Upper lobe of left lung (tissue), 6 donors: ENCODE measurements around the gene TTLL12. TPM values are rescaled to one million over a fixed set of nuclear protein-coding genes. Genes with fewer than 3 reads are reported as not detected.
"Not testable (repeated sequence)": the region's sequence is repeated elsewhere in the genome, so short reads cannot be mapped to it uniquely, and the experiment has no call there.

Source experiments
- ATAC-seq, 2 donors: fragments of 200-7000 bp; cut with Tn5 transposase; one replicate each; pipeline ENCODE4 v1.9.1; 2022; ENCODE audit warnings: mild to moderate bottlenecking in 2 of 2, moderate library complexity in 2 of 2; ENCODE audit not compliant: low FRiP score in 2 of 2
- DNase-seq, 2 donors: peaks; one replicate each; pipeline ENCODE4 v3.0.0-alpha.2; 2019 to 2020
- H3K27ac ChIP-seq, 4 donors: fragments of 200-600 bp; sonication (generic); one replicate each; pipeline ENCODE4 v1.5.1; 2016 to 2019
- H3K27me3 ChIP-seq, 4 donors: fragments of 200-600 bp; sonication (generic); one replicate each; pipeline ENCODE4 v1.5.1; 2017 to 2019
- H3K36me3 ChIP-seq, 4 donors: fragments of 200-600 bp; sonication (generic); one replicate each; pipeline ENCODE4 v1.5.1; 2016 to 2019
- H3K4me1 ChIP-seq, 4 donors: fragments of 200-600 bp; sonication (generic); one replicate each; pipeline ENCODE4 v1.5.1; 2018 to 2019
- H3K4me3 ChIP-seq, 4 donors: fragments of 200-600 bp; sonication (generic); one replicate each; pipeline ENCODE4 v1.5.1; 2017 to 2019; ENCODE audit warnings: mild to moderate bottlenecking in 2 of 4, moderate library complexity in 1 of 4
- H3K9me3 ChIP-seq, 4 donors: fragments of 200-600 bp; sonication (generic); one replicate each; pipeline ENCODE4 v1.5.1; 2018 to 2019
- CTCF ChIP-seq, 6 experiments: fragments of 450-650 bp in 4 of 6; fragments of 200-600 bp in 2 of 6; sonication (generic) in 2 of 6; IDR thresholded peaks; one replicate each; pipeline ENCODE4 v1.5.1; 2016 to 2019; ENCODE audit warnings: antibody characterized with exemption in 6 of 6
- EP300 ChIP-seq, 4 donors: sonication (generic); formaldehyde crosslinking; IDR thresholded peaks; one replicate each; pipeline ENCODE4 v1.5.1; 2017; ENCODE audit warnings: antibody characterized with exemption in 4 of 4, control low read depth in 2 of 4
- POLR2A ChIP-seq, 4 donors: fragments of 450-650 bp; IDR thresholded peaks; one replicate each; pipeline ENCODE4 v1.5.1; 2016 to 2017; ENCODE audit warnings: antibody characterized with exemption in 4 of 4, mild to moderate bottlenecking in 2 of 4
- POLR2AphosphoS5 ChIP-seq, 2 donors: sonication (generic); formaldehyde crosslinking; IDR thresholded peaks; one replicate each; pipeline ENCODE4 v1.5.1; 2017; ENCODE audit warnings: antibody characterized with exemption in 2 of 2
- WGBS, 2 donors: methylation state at CpG; one replicate each; pipeline ENCODE4 v1.1.5; 2017 to 2018; 5-methylcytosine and 5-hydroxymethylcytosine counted together
- total RNA-seq, 6 donors: library from RNA; depleted of rRNA in 4 of 6; stranded (reverse); fragments of >200 nt in 4 of 6; gene quantifications; one replicate each; pipeline versions ENCODE4 v1.1.0 to v1.2.1, GENCODE V29; 2016 to 2021
- donor health status: DM: no; HTN: no; CAD: no; lungs with moderate emphysema.
- donor health status: DM: no; HTN: yes; CAD: no; lungs with severe emphysema.

TTLL12 gene
- total RNA-seq, 6 donors from 2014 or later: 19.6 to 49.2 (median 25.0) TPM

- H3K4me3 ChIP-seq: peak within 1 kb of the TSS; percentile 92 to 97 (median 92)
- peak within 1 kb of the TSS; percentile 90 to 96 (median 94) for H3K27ac ChIP-seq
- H3K9me3 ChIP-seq: no peaks in the 10 kb centered on the region
- TF ChIP-seq POLR2AphosphoS5 (IDR thresholded peaks at IDR 0.05) (peak; percentile 51 to 70), CTCF (IDR thresholded peaks at IDR 0.05) (no peak), POLR2A (IDR thresholded peaks at IDR 0.05) (peak in 2 of 4 donors; percentile 30 to 75), EP300 (IDR thresholded peaks at IDR 0.05) (no peak)
- WGBS, 2 donors: 1% methylated on average over 13 to 44 of the region's 75 CpGs
- H3K4me1 ChIP-seq: peaks cover 16 to 51% (median 37%) of the 10 kb centered on the region in 4 donors
- DNase-seq: peak; percentile 86 to 96
- H3K27me3 ChIP-seq: no peaks in the 10 kb centered on the region
- peaks cover 0 to 7% (median 3%) of the 10 kb centered on the region in 4 donors for H3K36me3 ChIP-seq
- ATAC-seq: peak; percentile 66 to 89
These were observed 35.5 kb downstream of the TTLL12 start, which contains the start of gene TSPO for GRCh38 chr22:43151251-43152002. TSPO (plus strand) TSS chr22:43151559; CDS start chr22:43159239, 7,680 bp downstream.

GRCh38 chr22:43150731-43151206, 36.2 kb downstream of the TTLL12 start:
- H3K27me3 ChIP-seq: no peaks in the 10 kb centered on the region
- peak overlapping the region; percentile 92 to 97 (median 92) for H3K4me3 ChIP-seq
- peaks cover 0 to 5% (median 2%) of the 10 kb centered on the region in 4 donors for H3K36me3 ChIP-seq
- no peaks in the 10 kb centered on the region for H3K9me3 ChIP-seq
- TF ChIP-seq POLR2A (IDR thresholded peaks at IDR 0.05): no peak
- no peak for TF ChIP-seq POLR2AphosphoS5 (IDR thresholded peaks at IDR 0.05)
- no peak for TF ChIP-seq EP300 (IDR thresholded peaks at IDR 0.05)
- no peak for TF ChIP-seq CTCF (IDR thresholded peaks at IDR 0.05)
- 53 to 71% methylated on average over 3 to 15 of the region's 15 CpGs for whole genome bisulfite sequencing, 2 donors
- no peak for ATAC-seq
- no peak for DNase-seq
- H3K4me1 ChIP-seq: peaks cover 16 to 45% (median 36%) of the 10 kb centered on the region in 4 donors
- H3K27ac ChIP-seq: peak overlapping the region; percentile 90 to 96 (median 94)

- DNase-seq: peak in 1 of 2 donors; percentile 44
- TF ChIP-seq POLR2A (IDR thresholded peaks at IDR 0.05) (no peak), POLR2AphosphoS5 (IDR thresholded peaks at IDR 0.05) (no peak), CTCF (IDR thresholded peaks at IDR 0.05) (no peak), EP300 (IDR thresholded peaks at IDR 0.05) (no peak)
- Histone ChIP-seq H3K36me3 (no peaks in the 10 kb centered on the region), H3K9me3 (no peaks in the 10 kb centered on the region), H3K4me1 (peaks cover 7 to 29% (median 25%) of the 10 kb centered on the region in 4 donors), H3K27me3 (no peaks in the 10 kb centered on the region), H3K27ac (peak overlapping the region; percentile 39 to 82 (median 49)), H3K4me3 (no peak overlapping the region)
- no peak for ATAC-seq
- 47 to 60% methylated on average over 4 to 6 of the region's 6 CpGs for WGBS, 2 donors
These were observed 38.4 kb downstream of the TTLL12 start for GRCh38 chr22:43148581-43148980.

GRCh38 chr22:43147821-43148220, 39.1 kb downstream of the TTLL12 start:
- Histone ChIP-seq H3K9me3 (no peaks in the 10 kb centered on the region), H3K4me1 (peaks cover 4 to 30% (median 23%) of the 10 kb centered on the region in 4 donors), H3K4me3 (no peak overlapping the region), H3K36me3 (no peaks in the 10 kb centered on the region), H3K27ac (peak overlapping the region; percentile 46 to 82 (median 57)), H3K27me3 (no peaks in the 10 kb centered on the region)
- 51 to 62% methylated on average over 8 of the region's 8 CpGs for WGBS, 2 donors
- DNase-seq (peak in 1 of 2 donors; percentile 62), ATAC-seq (no peak)
- TF ChIP-seq CTCF (IDR thresholded peaks at IDR 0.05): no peak
- TF ChIP-seq POLR2A (IDR thresholded peaks at IDR 0.05): no peak
- TF ChIP-seq EP300 (IDR thresholded peaks at IDR 0.05): no peak
- TF ChIP-seq POLR2AphosphoS5 (IDR thresholded peaks at IDR 0.05): no peak

GRCh38 chr22:43146332-43146731, 40.6 kb downstream of the TTLL12 start:
- H3K27me3 ChIP-seq, H3K9me3 ChIP-seq, H3K36me3 ChIP-seq, H3K4me3 ChIP-seq: not testable (repeated sequence)
- Histone ChIP-seq H3K4me1 (peaks cover 10 to 31% (median 26%) of the 10 kb centered on the region in 4 donors), H3K27ac (peak overlapping the region; percentile 46 to 82 (median 60))
- ATAC-seq (peak in 1 of 2 donors; percentile 17), DNase-seq (peak in 1 of 2 donors; percentile 69)
- 80 to 86% methylated on average over 15 of the region's 15 CpGs for WGBS, 2 donors

GRCh38 chr22:43145371-43145770, 41.6 kb downstream of the TTLL12 start:
- H3K4me3 ChIP-seq, ATAC-seq, H3K36me3 ChIP-seq, DNase-seq, H3K27me3 ChIP-seq, H3K9me3 ChIP-seq: not testable (repeated sequence)
- WGBS, 2 donors: 90 to 91% methylated on average over 8 of the region's 8 CpGs
- H3K27ac ChIP-seq: peak overlapping the region in 1 of 4 donors; percentile 81
- peaks cover 11 to 26% (median 22%) of the 10 kb centered on the region in 4 donors for H3K4me1 ChIP-seq
